IPS-20b (cell line): ENCODE results near the gene NME7.

Experiments used
- H3K27ac ChIP-seq: one replicate; pipeline ENCODE4 v1.5.1; 2013; ENCODE audit warnings: low read length
- H3K27me3 ChIP-seq: 2 replicates; pipeline ENCODE4 v1.6.1; 2013; ENCODE audit warnings: mild to moderate bottlenecking, low read length, inconsistent platforms; ENCODE audit not compliant: insufficient read depth
- H3K36me3 ChIP-seq: 2 replicates; pipeline ENCODE4 v1.6.1; 2013; ENCODE audit warnings: low read depth, mild to moderate bottlenecking, inconsistent platforms, low read length, moderate library complexity; ENCODE audit not compliant: insufficient read depth
- H3K4me1 ChIP-seq: 2 replicates; pipeline ENCODE4 v1.6.1; 2013; ENCODE audit warnings: mild to moderate bottlenecking, control low read depth, inconsistent platforms, low read length, moderate library complexity; ENCODE audit not compliant: insufficient read depth
- H3K4me3 ChIP-seq: 2 replicates; pipeline ENCODE4 v1.5.1; 2013; ENCODE audit warnings: mild to moderate bottlenecking, low read length, inconsistent platforms
- H3K9ac ChIP-seq: 2 replicates; pipeline ENCODE4 v1.6.1; 2013; ENCODE audit warnings: low read depth, mild to moderate bottlenecking, inconsistent platforms, low read length, moderate library complexity
- H3K9me3 ChIP-seq: 2 replicates; pipeline ENCODE4 v1.6.1; 2013; ENCODE audit warnings: mild to moderate bottlenecking, low read depth, low read length, inconsistent platforms; ENCODE audit not compliant: insufficient read depth

NME7 gene

DNA sequence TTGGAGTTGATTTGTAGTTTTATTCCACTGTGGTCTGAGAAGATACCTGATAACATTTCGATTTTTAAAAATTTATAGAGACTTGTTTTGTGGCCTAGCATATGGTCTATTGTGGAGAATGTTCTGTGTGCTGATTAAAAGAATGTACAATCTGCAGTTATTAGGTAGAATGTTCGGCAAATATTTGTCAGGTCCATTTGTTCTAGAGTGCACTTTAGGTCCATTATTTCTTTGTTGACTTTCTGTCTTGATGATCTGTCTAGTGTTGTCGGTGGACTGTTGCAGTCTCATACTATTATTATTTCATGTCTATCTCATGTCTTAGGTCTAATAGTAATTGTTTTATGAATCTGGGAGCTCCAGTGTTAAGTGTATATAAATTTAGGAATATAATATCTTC, 116.8 kb downstream of the NME7 start:
- H3K9me3 ChIP-seq: no peaks in the 10 kb centered on the region
- H3K9ac ChIP-seq: no peak overlapping the region
- no peak overlapping the region for H3K4me3 ChIP-seq
- no peak overlapping the region for H3K27ac ChIP-seq
- no peaks in the 10 kb centered on the region for H3K27me3 ChIP-seq
- no peaks in the 10 kb centered on the region for H3K36me3 ChIP-seq
- no peaks in the 10 kb centered on the region for H3K4me1 ChIP-seq

DNA sequence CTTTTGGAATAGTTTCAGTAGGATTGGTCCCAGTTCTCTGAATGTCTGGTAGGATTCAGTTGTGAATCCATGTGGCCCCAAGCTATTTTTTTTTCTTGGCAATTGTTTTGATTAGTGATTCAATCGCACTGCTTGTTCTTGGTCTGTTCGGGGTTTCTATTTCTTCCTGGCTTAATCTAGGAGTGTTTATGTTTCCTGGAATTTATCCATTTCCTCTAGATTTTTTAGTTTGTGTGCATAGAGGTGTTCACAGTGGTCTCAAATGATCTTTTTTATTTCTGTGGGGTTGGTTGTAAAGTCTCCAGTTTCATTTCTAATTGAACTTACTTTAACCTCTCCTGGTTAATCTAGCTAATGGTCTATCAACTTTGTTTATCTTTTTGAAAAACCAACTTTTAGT, 117.6 kb downstream of the NME7 start:
- H3K9ac ChIP-seq: no peak overlapping the region
- H3K27ac ChIP-seq: no peak overlapping the region
- no peaks in the 10 kb centered on the region for H3K9me3 ChIP-seq
- no peaks in the 10 kb centered on the region for H3K4me1 ChIP-seq
- no peaks in the 10 kb centered on the region for H3K36me3 ChIP-seq
- no peaks in the 10 kb centered on the region for H3K27me3 ChIP-seq
- no peak overlapping the region for H3K4me3 ChIP-seq

DNA sequence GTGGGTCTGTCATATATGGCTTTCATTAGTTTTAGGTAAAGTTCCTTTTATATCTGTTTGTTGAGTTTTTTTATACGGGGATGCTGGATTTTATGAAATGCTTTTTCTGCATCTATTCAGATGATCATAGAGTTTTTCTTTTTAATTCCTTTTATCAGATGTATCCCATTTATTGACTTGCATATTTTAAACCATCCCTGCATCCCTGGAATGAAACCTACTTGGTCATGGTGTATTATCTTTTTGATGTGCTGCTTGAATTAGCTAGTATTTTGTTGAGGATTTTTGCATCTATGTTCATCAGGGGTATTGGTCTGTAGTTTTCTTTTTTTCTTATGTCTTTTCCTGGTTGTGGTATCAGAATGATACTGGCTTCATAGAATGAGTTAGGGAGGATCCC, 118.0 kb downstream of the NME7 start:
- H3K27ac ChIP-seq: no peak overlapping the region
- no peaks in the 10 kb centered on the region for H3K4me1 ChIP-seq
- H3K9ac ChIP-seq: no peak overlapping the region
- H3K27me3 ChIP-seq: no peaks in the 10 kb centered on the region
- no peak overlapping the region for H3K4me3 ChIP-seq
- H3K36me3 ChIP-seq: no peaks in the 10 kb centered on the region
- H3K9me3 ChIP-seq: no peaks in the 10 kb centered on the region

DNA sequence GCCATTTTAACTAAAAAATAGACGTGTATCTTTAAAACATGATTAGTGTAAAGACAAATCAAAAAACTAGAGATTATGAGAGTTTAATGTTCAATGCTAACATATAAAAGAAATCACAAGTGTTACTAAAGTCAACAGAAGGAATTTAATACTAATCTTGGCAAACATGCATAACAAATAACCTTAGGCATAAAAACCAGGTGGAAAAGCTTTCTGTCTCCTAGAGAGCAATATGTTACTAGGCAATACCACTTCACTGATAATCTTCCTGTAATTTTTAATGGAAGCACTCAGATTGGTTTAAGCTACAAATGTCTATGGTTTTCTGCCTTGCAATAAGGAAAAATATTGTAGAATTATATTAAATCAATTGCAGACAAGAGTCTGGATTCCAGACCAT, 121.9 kb downstream of the NME7 start:
- Histone ChIP-seq H3K36me3 (no peaks in the 10 kb centered on the region), H3K9ac (no peak overlapping the region), H3K9me3 (no peaks in the 10 kb centered on the region), H3K27ac (no peak overlapping the region), H3K4me1 (peaks cover 4% of the 10 kb centered on the region; the same call in 1 of the 2 replicates), H3K27me3 (no peaks in the 10 kb centered on the region), H3K4me3 (no peak overlapping the region)

DNA sequence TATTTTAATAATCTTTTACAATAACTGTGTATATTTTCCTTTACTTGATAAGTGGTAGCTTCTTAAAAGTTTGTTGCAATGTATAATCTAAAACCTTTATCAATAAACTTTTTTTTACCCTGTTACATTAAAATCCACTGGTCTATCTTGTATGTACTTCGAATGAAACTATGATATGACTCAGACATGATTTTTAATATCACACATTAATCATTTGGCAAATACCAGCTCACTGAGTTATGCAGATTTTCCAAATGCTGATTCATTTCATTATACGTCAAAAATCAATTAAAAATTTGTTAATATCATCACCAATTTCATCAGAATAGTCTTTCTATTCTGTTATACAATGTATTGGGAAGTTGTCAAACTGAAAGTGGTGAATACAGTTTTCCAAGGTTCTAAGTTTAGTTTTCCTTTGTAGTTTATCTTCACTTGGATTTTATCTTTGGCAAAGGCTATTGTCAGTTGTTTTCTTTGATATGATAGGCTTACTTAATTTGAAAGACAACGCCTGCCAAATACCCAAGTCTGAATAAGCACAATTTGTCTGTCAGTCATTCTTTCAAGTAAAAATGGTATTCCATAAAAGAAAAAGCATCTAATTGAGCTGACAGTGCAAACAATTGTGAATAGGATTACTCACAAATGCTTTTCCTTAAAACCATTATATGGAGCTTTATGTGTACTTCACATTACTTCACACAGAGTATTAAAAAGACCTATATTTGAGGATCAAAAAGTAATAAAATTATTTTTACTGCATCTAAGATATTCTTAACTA, 127.0 kb downstream of the NME7 start:
- peaks cover 5% of the 10 kb centered on the region; the same call in 1 of the 2 replicates for H3K4me1 ChIP-seq
- H3K27me3 ChIP-seq: no peaks in the 10 kb centered on the region
- no peak overlapping the region for H3K9ac ChIP-seq
- no peak overlapping the region for H3K4me3 ChIP-seq
- H3K27ac ChIP-seq: no peak overlapping the region
- no peaks in the 10 kb centered on the region for H3K9me3 ChIP-seq
- H3K36me3 ChIP-seq: no peaks in the 10 kb centered on the region

DNA sequence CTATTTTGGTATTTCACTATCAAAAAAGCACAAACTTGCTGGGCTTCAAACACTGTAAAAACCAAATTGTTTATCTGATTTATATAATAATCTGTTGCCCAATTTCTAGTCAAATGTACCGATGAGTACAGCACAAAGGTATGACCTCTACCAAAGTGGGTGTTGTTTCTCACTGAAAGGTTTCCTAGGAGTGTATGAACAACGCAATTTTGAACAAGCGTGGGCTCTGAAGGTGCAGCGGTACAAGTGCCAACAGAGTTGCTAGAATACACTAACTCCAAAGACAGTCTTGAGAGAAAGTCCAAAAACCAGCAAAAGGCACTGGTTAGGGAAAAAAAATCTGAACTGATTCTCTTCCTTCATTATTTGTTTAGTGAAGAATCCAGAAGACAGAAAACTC, 130.7 kb downstream of the NME7 start:
- Histone ChIP-seq H3K9ac (no peak overlapping the region), H3K36me3 (no peaks in the 10 kb centered on the region), H3K4me1 (peaks cover 5% of the 10 kb centered on the region; the same call in 1 of the 2 replicates), H3K27ac (no peak overlapping the region), H3K9me3 (no peaks in the 10 kb centered on the region), H3K4me3 (no peak overlapping the region), H3K27me3 (no peaks in the 10 kb centered on the region)

DNA sequence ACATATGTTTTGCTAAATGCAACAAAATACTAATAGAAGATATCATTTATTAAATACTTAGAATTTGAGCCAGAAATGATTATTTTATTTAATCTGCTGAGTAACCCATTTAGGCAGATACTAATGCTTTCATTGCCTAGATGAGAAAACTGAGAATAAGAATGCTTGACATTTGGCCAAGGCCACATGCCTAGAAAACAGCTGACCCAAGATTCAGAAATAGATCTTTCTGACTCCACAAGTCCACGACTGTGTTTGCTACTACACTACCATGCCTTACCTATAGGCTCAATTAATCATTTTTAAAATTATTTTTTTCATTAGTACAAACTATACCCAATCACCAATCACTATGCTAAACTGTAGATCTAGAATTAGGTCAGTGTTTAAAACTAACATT, 131.5 kb downstream of the NME7 start:
- Histone ChIP-seq H3K4me3 (no peak overlapping the region), H3K27ac (no peak overlapping the region), H3K9me3 (no peaks in the 10 kb centered on the region), H3K9ac (no peak overlapping the region), H3K4me1 (peaks cover 5% of the 10 kb centered on the region; the same call in 1 of the 2 replicates), H3K27me3 (no peaks in the 10 kb centered on the region), H3K36me3 (no peaks in the 10 kb centered on the region)

DNA sequence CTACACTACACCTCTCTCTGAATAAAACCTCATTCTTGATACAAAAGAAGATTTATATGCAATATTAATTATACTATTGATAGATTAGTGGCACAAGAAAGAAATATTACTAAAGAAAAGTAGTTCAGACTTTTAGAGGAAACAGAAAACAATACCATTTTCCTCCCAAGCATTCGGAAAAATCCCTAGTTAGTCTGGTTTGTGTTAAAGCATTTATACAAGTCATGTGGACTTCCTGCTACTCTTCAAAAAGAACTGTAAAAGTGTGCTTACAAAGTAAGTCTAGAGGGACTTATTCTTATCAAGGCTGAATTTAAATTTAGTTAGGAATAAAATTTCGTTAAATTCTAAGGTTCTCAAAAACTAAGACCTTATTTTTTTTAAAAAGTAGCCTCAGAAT, 132.0 kb downstream of the NME7 start:
- Histone ChIP-seq H3K4me1 (peaks cover under 1% of the 10 kb centered on the region; the same call in 1 of the 2 replicates), H3K27ac (no peak overlapping the region), H3K4me3 (no peak overlapping the region), H3K9ac (no peak overlapping the region), H3K36me3 (no peaks in the 10 kb centered on the region), H3K27me3 (no peaks in the 10 kb centered on the region), H3K9me3 (no peaks in the 10 kb centered on the region)

DNA sequence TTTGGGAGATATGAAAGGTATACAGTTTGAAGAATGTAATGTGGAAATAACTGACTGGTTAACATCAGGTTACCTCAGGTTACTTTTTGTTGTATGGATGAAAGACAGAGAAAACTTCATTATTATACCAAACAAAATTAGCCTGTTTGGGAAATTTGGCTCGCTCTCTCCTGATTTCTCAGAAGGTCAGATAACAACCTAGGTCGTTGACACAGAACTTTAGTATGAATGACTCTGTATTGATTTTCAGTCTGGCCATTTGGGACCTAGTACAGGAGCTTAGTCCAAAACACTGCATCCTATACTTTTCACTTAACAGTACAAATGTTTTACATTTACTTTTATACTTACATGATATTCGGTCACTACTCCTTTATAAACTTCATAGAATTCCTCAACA, 132.8 kb downstream of the NME7 start:
- Histone ChIP-seq H3K4me1 (no peaks in the 10 kb centered on the region), H3K27me3 (no peaks in the 10 kb centered on the region), H3K27ac (no peak overlapping the region), H3K36me3 (no peaks in the 10 kb centered on the region), H3K9me3 (no peaks in the 10 kb centered on the region), H3K9ac (no peak overlapping the region), H3K4me3 (no peak overlapping the region)

DNA sequence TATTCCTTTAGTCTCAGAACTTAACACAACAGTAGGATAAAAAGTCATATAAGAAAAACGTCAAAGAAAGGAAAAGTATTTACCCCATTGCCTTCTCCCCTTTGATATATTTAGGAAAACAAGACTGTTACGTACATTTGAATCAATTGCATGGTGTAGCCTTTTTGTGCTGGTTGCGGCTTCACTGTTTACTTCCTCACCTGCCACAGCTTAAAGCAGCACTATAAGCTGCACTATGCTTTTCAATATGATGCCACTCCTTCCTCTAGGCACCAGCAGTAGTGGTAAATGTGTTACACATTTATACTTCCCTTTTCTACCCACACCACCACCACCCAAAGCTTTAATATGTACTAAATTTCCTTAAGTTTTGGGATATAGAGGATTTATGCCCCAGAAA, 150.0 kb downstream of the NME7 start:
- no peaks in the 10 kb centered on the region for H3K36me3 ChIP-seq
- no peak overlapping the region for H3K27ac ChIP-seq
- H3K4me3 ChIP-seq: no peak overlapping the region
- no peak overlapping the region for H3K9ac ChIP-seq
- H3K27me3 ChIP-seq: no peaks in the 10 kb centered on the region
- H3K9me3 ChIP-seq: no peaks in the 10 kb centered on the region
- peaks cover 15% of the 10 kb centered on the region for H3K4me1 ChIP-seq

DNA sequence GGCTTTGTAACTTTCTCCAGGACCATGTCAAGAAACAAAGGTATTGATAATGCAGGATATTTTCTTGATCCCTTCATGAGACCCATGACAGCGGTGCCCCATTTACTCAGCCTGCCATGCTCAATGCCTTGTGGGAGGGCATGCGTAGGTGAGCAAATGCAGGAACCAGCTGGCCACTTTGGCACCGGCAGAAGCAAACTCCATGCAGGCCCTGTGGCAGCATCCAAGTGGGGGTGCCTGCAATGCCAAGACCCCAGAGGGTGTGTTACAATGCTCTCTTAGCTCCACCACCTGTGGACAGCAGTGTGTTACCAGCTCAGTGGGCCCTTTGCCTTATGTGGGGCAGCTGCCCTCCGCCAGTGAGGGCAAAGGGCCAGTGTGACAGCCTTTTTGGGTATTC, 153.0 kb downstream of the NME7 start:
- no peak overlapping the region for H3K4me3 ChIP-seq
- no peak overlapping the region for H3K27ac ChIP-seq
- H3K4me1 ChIP-seq: peaks cover 15% of the 10 kb centered on the region
- H3K36me3 ChIP-seq: no peaks in the 10 kb centered on the region
- H3K9me3 ChIP-seq: no peaks in the 10 kb centered on the region
- no peak overlapping the region for H3K9ac ChIP-seq
- no peaks in the 10 kb centered on the region for H3K27me3 ChIP-seq

DNA sequence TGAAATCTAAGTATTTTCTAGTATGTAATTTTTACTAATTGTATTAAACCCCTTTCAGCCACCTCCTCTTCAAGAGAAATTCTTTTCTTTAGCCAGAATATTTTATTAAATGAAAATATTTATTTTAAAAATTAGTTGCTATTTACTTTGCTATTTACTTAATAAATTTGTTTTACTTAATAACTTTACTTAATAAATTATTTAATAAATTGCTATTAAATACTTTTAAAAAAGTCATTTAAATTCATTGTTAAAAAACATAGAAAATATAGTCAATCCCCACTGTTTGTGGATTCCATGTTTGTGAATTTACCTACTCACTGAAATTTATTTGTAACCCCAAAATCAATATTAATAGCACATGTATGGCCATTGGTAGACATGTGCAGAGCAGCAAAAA, 155.5 kb downstream of the NME7 start:
- H3K4me3 ChIP-seq: no peak overlapping the region
- peaks cover 8% of the 10 kb centered on the region for H3K4me1 ChIP-seq
- no peaks in the 10 kb centered on the region for H3K36me3 ChIP-seq
- H3K27ac ChIP-seq: no peak overlapping the region
- H3K27me3 ChIP-seq: no peaks in the 10 kb centered on the region
- H3K9ac ChIP-seq: no peak overlapping the region
- H3K9me3 ChIP-seq: no peaks in the 10 kb centered on the region
